SK-N-SH (cell line): Measurements from ENCODE around the gene SIGLEC1. TPM values are rescaled to one million over a fixed set of nuclear protein-coding genes. Genes with fewer than 3 reads are reported as not detected.

Source experiments
- CTCF ChIA-PET: fragments of 300-600, 350-600 bp; formaldehyde crosslinking; extraction: SDS; loops from one replicate; lab custom pipeline; 2021; lab: Yijun Ruan, JAX
- POLR2A ChIA-PET: fragments of 350-600 bp; sonication (Branson Sonifier 250); formaldehyde crosslinking; extraction: SDS; loops from one replicate; lab custom pipeline; 2020; ENCODE audit warnings: antibody characterized with exemption, inconsistent platforms; lab: Yijun Ruan, JAX
- DNase-seq: peaks from one replicate; pipeline ENCODE4 v3.0.0; 2012
- H2AFZ ChIP-seq: fragments of 200-600 bp; sonication (generic); 2 replicates; pipeline ENCODE4 v1.8.1; 2016; ENCODE audit warnings: antibody characterized with exemption, mild to moderate bottlenecking, low read depth
- H3F3A ChIP-seq: fragments of 200-600 bp; sonication (generic); replicated peaks from 2 replicates; pipeline ENCODE3; 2016; ENCODE audit warnings: antibody characterized with exemption, mild to moderate bottlenecking; ENCODE audit not compliant: insufficient read depth
- H3K27ac ChIP-seq, 2 experiments: fragments of 200-500 bp in 1 of 2; fragments of 200-600 bp in 1 of 2; sonication (Bioruptor generic) in 1 of 2; sonication (generic), shearing (Covaris generic) in 1 of 2; 2 replicates each; pipeline versions ENCODE4 v1.5.1 to v1.6.1; 2014 to 2016; ENCODE audit warnings: low read depth in 2 of 2, inconsistent platforms in 1 of 2, low read length in 1 of 2, mild to moderate bottlenecking in 1 of 2, mixed read lengths in 1 of 2
- H3K27me3 ChIP-seq: fragments of 200-600 bp; sonication (generic), shearing (Covaris generic); 2 replicates; pipeline ENCODE4 v1.6.1; 2016; ENCODE audit warnings: mixed run types; ENCODE audit not compliant: insufficient read depth
- H3K36me3 ChIP-seq, 2 experiments: fragments of 200-500 bp in 1 of 2; fragments of 200-600 bp in 1 of 2; sonication (Bioruptor generic) in 1 of 2; sonication (generic) in 1 of 2; replicated peaks in 1 of 2; 2 replicates each; pipeline versions ENCODE3 to v1.5.1; 2014 to 2016; ENCODE audit warnings: low read length in 1 of 2, mild to moderate bottlenecking in 1 of 2; ENCODE audit not compliant: insufficient read depth in 2 of 2, control insufficient read depth in 1 of 2
- H3K4me1 ChIP-seq, 2 experiments: fragments of 200-500 bp in 1 of 2; fragments of 200-600 bp in 1 of 2; sonication (Bioruptor generic) in 1 of 2; sonication (generic), shearing (Covaris generic) in 1 of 2; 2 replicates each; pipeline versions ENCODE4 v1.5.1 to v1.6.1; 2014 to 2016; ENCODE audit warnings: low read depth in 1 of 2, low read length in 1 of 2, mixed run types in 1 of 2; ENCODE audit not compliant: insufficient read depth in 2 of 2, control insufficient read depth in 1 of 2
- H3K4me2 ChIP-seq: fragments of 200-600 bp; sonication (generic), shearing (Covaris generic); 2 replicates; pipeline ENCODE4 v1.6.1; 2017; ENCODE audit warnings: mixed run types
- H3K4me3 ChIP-seq, 2 experiments: fragments of 200-500 bp in 1 of 2; fragments of 200-600 bp in 1 of 2; sonication (Bioruptor generic) in 1 of 2; sonication (generic), shearing (Covaris generic) in 1 of 2; 2 replicates each; pipeline versions ENCODE4 v1.5.1 to v1.8.1; 2014 to 2016; ENCODE audit warnings: low read depth in 2 of 2, inconsistent platforms in 1 of 2, low read length in 1 of 2, mild to moderate bottlenecking in 1 of 2, mixed read lengths in 1 of 2, moderate library complexity in 1 of 2
- H3K79me2 ChIP-seq: fragments of 200-600 bp; sonication (generic); 2 replicates; pipeline ENCODE4 v1.8.1; 2017; ENCODE audit warnings: mild to moderate bottlenecking; ENCODE audit not compliant: insufficient read depth
- H3K9ac ChIP-seq: fragments of 200-600 bp; sonication (generic); 2 replicates; pipeline ENCODE4 v1.6.1; 2017; ENCODE audit warnings: mixed run types
- H3K9me2 ChIP-seq: fragments of 200-600 bp; sonication (generic); 2 replicates; pipeline ENCODE4 v1.6.1; 2017; ENCODE audit warnings: mixed run types
- H3K9me3 ChIP-seq: fragments of 200-600 bp; sonication (generic); 2 replicates; pipeline ENCODE4 v1.6.1; 2017; ENCODE audit warnings: mixed run types, mild to moderate bottlenecking, moderate library complexity
- H4K20me1 ChIP-seq: fragments of 200-600 bp; sonication (generic); 2 replicates; pipeline ENCODE4 v1.6.1; 2017; ENCODE audit warnings: mild to moderate bottlenecking, mixed run types; ENCODE audit not compliant: insufficient read depth
- FOXM1 ChIP-seq: IDR thresholded peaks from 2 replicates; pipeline ENCODE4 v1.4.0; 2012; ENCODE audit warnings: low read depth, mild to moderate bottlenecking
- POLR2AphosphoS5 ChIP-seq: IDR thresholded peaks from 2 replicates; pipeline ENCODE4 v1.6.1; 2012; ENCODE audit warnings: low read depth, low read length
- RAD21 ChIP-seq: IDR thresholded peaks from 2 replicates; pipeline ENCODE4 v1.6.1; 2012; ENCODE audit warnings: mild to moderate bottlenecking, low read length
- RFX5 ChIP-seq: IDR thresholded peaks from 2 replicates; pipeline ENCODE4 v1.6.1; 2012; ENCODE audit warnings: mild to moderate bottlenecking, improper control_type of control experiment, low read length
- SIN3A ChIP-seq: IDR thresholded peaks from 2 replicates; pipeline ENCODE4 v1.6.1; 2012; ENCODE audit warnings: low read depth, mild to moderate bottlenecking, low read length, moderate library complexity, borderline replicate concordance
- TCF12 ChIP-seq: IDR thresholded peaks from 2 replicates; pipeline ENCODE4 v1.4.0; 2012
- TEAD4 ChIP-seq: IDR thresholded peaks from 2 replicates; pipeline ENCODE4 v1.4.0; 2012; ENCODE audit warnings: mild to moderate bottlenecking, borderline replicate concordance; ENCODE audit not compliant: insufficient read depth
- WGBS: methylation state at CpG from one replicate; pipeline ENCODE4 v1.1.6; 2017; ENCODE audit warnings: low lambda C conversion rate; 5-methylcytosine and 5-hydroxymethylcytosine counted together
- polyA plus RNA-seq, 3 experiments: library from polyadenylated mRNA; depleted of rRNA; stranded (reverse); fragments of >200 nt; gene quantifications; 2 replicates each; pipeline ENCODE4 v1.2.3, GENCODE V29; 2012
- TF ChIP-seq, protein P1 (sequence below): IDR thresholded peaks from 2 replicates; pipeline ENCODE4 v1.4.0; 2012; ENCODE audit warnings: low read depth, borderline replicate concordance
- TF ChIP-seq, protein P2 (sequence below): IDR thresholded peaks from 2 replicates; pipeline ENCODE4 v1.4.0; 2012; ENCODE audit warnings: low read depth

SIGLEC1 gene
- polyA plus RNA-seq, 1 of the 3 experiments (the other 2 are of a cell fraction) = not detected

DNA sequence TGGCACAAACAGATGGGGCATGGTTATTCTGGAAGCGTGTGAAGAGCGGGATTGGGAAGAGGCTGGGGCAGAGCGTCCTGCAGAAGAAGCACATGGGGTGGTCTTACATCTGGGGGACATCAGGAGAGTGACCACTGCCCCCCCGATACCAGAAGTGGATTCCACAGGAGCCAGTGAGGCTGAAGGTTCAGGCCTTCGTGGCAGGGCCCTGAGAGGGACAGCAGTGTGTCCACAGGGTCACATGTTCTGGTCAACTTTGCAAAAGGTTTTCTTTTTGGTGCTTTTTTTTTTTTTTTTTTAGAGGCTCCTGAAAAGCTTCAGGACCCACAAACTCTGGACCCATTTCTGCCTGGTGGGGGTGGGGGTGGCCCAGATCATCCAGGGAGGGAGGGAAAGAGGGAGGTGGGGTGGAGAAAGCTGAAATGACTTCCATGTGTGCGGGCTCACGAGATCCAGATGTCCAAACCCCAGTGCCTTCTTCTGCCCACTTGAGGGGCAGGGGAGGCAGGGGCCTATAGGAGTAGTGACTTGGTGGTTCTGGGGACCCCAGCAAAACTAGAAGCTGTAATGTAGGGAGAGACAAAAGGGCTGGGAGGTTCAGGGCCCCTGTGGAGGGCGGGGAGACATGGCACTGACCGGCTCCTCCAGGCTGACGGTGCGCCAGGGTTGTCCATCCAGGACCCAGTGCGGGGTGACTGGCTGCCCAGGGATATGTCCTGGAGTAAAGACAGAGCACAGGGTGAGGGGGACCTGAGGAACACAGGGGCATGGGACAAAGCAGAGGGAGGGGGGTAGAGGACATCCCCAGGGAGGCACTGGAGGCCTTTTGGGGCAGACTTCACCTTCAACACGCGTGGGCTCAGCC lies 33.3 kb downstream of the SIGLEC1 start:
- no peak overlapping the region for H3K9ac ChIP-seq
- H3K4me1 ChIP-seq = peaks cover 19 to 24% of the 10 kb centered on the region in 2 experiments; a peak in 2 of 4 replicates
- no peaks in the 10 kb centered on the region for H3K9me3 ChIP-seq
- no peaks in the 10 kb centered on the region for H4K20me1 ChIP-seq
- 86% methylated on average over 14 of the region's 14 CpGs for WGBS
- H3K36me3 ChIP-seq = no peaks in the 10 kb centered on the region
- H3K27me3 ChIP-seq = peaks cover 24% of the 10 kb centered on the region
- H3K9me2 ChIP-seq = no peaks in the 10 kb centered on the region
- ChIA-PET CTCF (interaction anchor here (0.9 to 18.7 kb wide), 12 partner anchors 8 to 116 kb away, joined by 3 to 301 read pairs (median 22); partner anchors contain the start of genes ADISSP, SIGLEC1 and SPEF1), POLR2A (no interaction called here)
- no peak overlapping the region for H3K4me2 ChIP-seq
- no peaks in the 10 kb centered on the region for H3K79me2 ChIP-seq
- H3K27ac ChIP-seq = peak overlapping the region; percentile 11 to 62; a peak in 1 of 4 replicates
- H3K4me3 ChIP-seq = no peak overlapping the region
- peaks cover 3% of the 10 kb centered on the region for H3F3A ChIP-seq
- H2AFZ ChIP-seq = no peak overlapping the region
- TF ChIP-seq TCF12 (peak; percentile 85), SIN3A (no peak)
- DNase-seq = no peak

DNA sequence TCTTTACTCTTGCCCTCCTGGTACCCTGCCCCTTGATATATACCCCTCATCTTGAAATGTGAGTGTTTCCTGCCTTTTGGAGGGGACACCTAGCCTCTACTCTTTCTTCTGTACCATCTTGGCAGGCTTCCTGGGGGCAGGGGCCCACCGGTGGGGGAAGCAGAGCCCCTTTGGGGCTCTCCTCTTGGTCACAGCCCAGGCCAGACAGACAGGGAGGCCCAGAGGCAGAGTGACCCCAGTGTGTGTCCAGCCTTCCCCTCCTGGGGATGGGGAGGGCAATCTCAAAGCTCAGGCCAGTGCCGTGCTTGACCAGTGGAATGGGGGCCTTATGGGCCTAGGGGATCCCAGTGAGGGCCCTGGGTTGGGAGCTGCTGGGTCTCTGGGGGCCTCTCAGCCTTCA lies 34.2 kb downstream of the SIGLEC1 start:
- H3K27ac ChIP-seq = no peak overlapping the region
- no peak overlapping the region for H2AFZ ChIP-seq
- H3K9me2 ChIP-seq = no peaks in the 10 kb centered on the region
- H3K4me1 ChIP-seq = peaks cover 19 to 24% of the 10 kb centered on the region in 2 experiments; a peak in 2 of 4 replicates
- ChIA-PET POLR2A (no interaction called here), CTCF (interaction anchor here (1.3 to 18.7 kb wide), 15 partner anchors 9 to 407 kb away, joined by 3 to 301 read pairs (median 16); partner anchors contain the start of genes ADISSP, AP5S1, CENPB and SIGLEC1)
- no peak for DNase-seq
- WGBS = 86% methylated on average over 2 of the region's 2 CpGs
- H3K9me3 ChIP-seq = no peaks in the 10 kb centered on the region
- H3K4me2 ChIP-seq = no peak overlapping the region
- no peaks in the 10 kb centered on the region for H3K36me3 ChIP-seq
- peaks cover 33% of the 10 kb centered on the region for H3K27me3 ChIP-seq
- no peaks in the 10 kb centered on the region for H3K79me2 ChIP-seq
- no peak for TF ChIP-seq RAD21
- TF ChIP-seq FOXM1 = no peak
- TF ChIP-seq POLR2AphosphoS5 = no peak
- no peak for TF ChIP-seq TEAD4
- no peak for TF ChIP-seq SIN3A
- H3K9ac ChIP-seq = no peak overlapping the region
- H3K4me3 ChIP-seq = no peak overlapping the region
- no peaks in the 10 kb centered on the region for H4K20me1 ChIP-seq
- peaks cover 3% of the 10 kb centered on the region for H3F3A ChIP-seq

DNA sequence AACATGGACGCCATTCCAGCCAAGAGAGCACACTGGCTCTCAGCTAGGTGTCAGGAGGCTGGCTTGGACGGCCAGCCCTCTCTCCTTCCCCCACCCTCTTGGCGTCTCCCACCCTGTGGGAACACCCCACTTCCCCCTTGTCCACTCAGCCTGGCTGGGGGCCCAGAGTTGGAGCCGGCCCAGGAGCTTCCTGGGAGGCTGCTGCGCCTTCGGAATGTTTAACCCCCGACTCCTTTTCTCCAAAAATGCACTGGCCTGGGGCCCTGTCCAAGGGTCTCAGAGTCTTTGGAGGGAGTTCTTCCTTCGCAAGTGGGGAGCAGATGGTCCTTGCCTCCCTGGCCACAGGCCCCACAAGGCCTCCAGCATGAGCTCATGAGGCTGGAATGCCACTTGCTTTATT lies 34.7 kb downstream of the SIGLEC1 start:
- no peak overlapping the region for H3K27ac ChIP-seq
- TF ChIP-seq, protein P1, sequence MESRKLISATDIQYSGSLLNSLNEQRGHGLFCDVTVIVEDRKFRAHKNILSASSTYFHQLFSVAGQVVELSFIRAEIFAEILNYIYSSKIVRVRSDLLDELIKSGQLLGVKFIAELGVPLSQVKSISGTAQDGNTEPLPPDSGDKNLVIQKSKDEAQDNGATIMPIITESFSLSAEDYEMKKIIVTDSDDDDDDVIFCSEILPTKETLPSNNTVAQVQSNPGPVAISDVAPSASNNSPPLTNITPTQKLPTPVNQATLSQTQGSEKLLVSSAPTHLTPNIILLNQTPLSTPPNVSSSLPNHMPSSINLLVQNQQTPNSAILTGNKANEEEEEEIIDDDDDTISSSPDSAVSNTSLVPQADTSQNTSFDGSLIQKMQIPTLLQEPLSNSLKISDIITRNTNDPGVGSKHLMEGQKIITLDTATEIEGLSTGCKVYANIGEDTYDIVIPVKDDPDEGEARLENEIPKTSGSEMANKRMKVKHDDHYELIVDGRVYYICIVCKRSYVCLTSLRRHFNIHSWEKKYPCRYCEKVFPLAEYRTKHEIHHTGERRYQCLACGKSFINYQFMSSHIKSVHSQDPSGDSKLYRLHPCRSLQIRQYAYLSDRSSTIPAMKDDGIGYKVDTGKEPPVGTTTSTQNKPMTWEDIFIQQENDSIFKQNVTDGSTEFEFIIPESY = no peak
- peak; percentile 48 for TF ChIP-seq TCF12
- no peak for TF ChIP-seq RFX5
- TF ChIP-seq, protein P2, sequence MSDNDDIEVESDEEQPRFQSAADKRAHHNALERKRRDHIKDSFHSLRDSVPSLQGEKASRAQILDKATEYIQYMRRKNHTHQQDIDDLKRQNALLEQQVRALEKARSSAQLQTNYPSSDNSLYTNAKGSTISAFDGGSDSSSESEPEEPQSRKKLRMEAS = 0 out of 2 replicates have a peak, but pooled peaks have one; percentile 28
- CTCF ChIA-PET = interaction anchor here (1.5 to 18.7 kb wide), 21 partner anchors 9 to 407 kb away, joined by 3 to 301 read pairs (median 13); partner anchors contain the start of genes ADISSP, AP5S1, CENPB and SIGLEC1

More for the DNA sequence above, 34.7 kb downstream of the SIGLEC1 start:
- H4K20me1 ChIP-seq = no peaks in the 10 kb centered on the region
- no peaks in the 10 kb centered on the region for H3K79me2 ChIP-seq
- peaks cover 19 to 24% of the 10 kb centered on the region in 2 experiments; a peak in 2 of 4 replicates for H3K4me1 ChIP-seq
- H2AFZ ChIP-seq = no peak overlapping the region
- no peak overlapping the region for H3K4me3 ChIP-seq
- H3K36me3 ChIP-seq = no peaks in the 10 kb centered on the region
- POLR2A ChIA-PET = no interaction called here
- peaks cover 3% of the 10 kb centered on the region for H3F3A ChIP-seq
- no peaks in the 10 kb centered on the region for H3K9me3 ChIP-seq
- WGBS = 63% methylated on average over 7 of the region's 8 CpGs
- no peak for DNase-seq
- no peak overlapping the region for H3K9ac ChIP-seq
- H3K27me3 ChIP-seq = peaks cover 38% of the 10 kb centered on the region
- peak overlapping the region; percentile 50; the same call in 1 of the 2 replicates for H3K4me2 ChIP-seq
- no peaks in the 10 kb centered on the region for H3K9me2 ChIP-seq
